Tibial nerve (tissue), 4 donors: ENCODE results near the gene USH1G. TPM values are rescaled to one million over a fixed set of nuclear protein-coding genes. Genes with fewer than 3 reads are reported as not detected.

Experiments
- DNase-seq, 2 donors: peaks; one replicate each; pipeline ENCODE4 v3.0.0-alpha.2; 2019; ENCODE audit warnings: low spot score in 2 of 2
- H3K27ac ChIP-seq, 4 donors: fragments of 200-600 bp; sonication (generic) in 3 of 4; one replicate each; pipeline ENCODE4 v1.5.1; 2017 to 2019; ENCODE audit warnings: mild to moderate bottlenecking in 1 of 4
- H3K27me3 ChIP-seq, 2 donors: fragments of 200-600 bp; sonication (generic) in 1 of 2; one replicate each; pipeline versions ENCODE4 v1.5.1 to v1.6.0; 2017 to 2019
- H3K36me3 ChIP-seq, 3 donors: fragments of 200-600 bp; sonication (generic); one replicate each; pipeline ENCODE4 v1.5.1; 2018 to 2019
- H3K4me1 ChIP-seq, 4 donors: fragments of 200-600 bp; sonication (generic) in 3 of 4; one replicate each; pipeline ENCODE4 v1.5.1; 2017 to 2019
- H3K4me3 ChIP-seq, 4 donors: fragments of 200-600 bp; sonication (generic) in 3 of 4; one replicate each; pipeline ENCODE4 v1.5.1; 2017 to 2019; ENCODE audit warnings: mild to moderate bottlenecking in 1 of 4, moderate library complexity in 1 of 4
- H3K9me3 ChIP-seq, 4 donors: fragments of 200-600 bp; sonication (generic) in 3 of 4; one replicate each; pipeline ENCODE4 v1.5.1; 2017 to 2019
- CTCF ChIP-seq, 5 experiments: fragments of 200-600 bp in 3 of 5; fragments of 450-650 bp in 2 of 5; sonication (generic) in 3 of 5; IDR thresholded peaks; one replicate each; pipeline ENCODE4 v1.5.1; 2016 to 2019; ENCODE audit warnings: antibody characterized with exemption in 5 of 5, mild to moderate bottlenecking in 3 of 5, moderate library complexity in 2 of 5
- EP300 ChIP-seq, 2 donors: sonication (generic); formaldehyde crosslinking; IDR thresholded peaks; one replicate each; pipeline ENCODE4 v1.6.1; 2017; ENCODE audit warnings: antibody characterized with exemption in 2 of 2, mild to moderate bottlenecking in 1 of 2
- POLR2A ChIP-seq, 2 donors: fragments of 450-650 bp; IDR thresholded peaks; one replicate each; pipeline ENCODE4 v1.6.1; 2017; ENCODE audit warnings: antibody characterized with exemption in 2 of 2, mild to moderate bottlenecking in 2 of 2, moderate library complexity in 2 of 2
- WGBS, 2 donors: methylation state at CpG; one replicate each; pipeline ENCODE4 v1.1.5; 2018; 5-methylcytosine and 5-hydroxymethylcytosine counted together
- total RNA-seq, 4 donors: library from RNA; depleted of rRNA; stranded (reverse); fragments of >200 nt; gene quantifications; one replicate each; pipeline ENCODE4 v1.1.0, GENCODE V29; 2016

Gene USH1G
- total RNA-seq, 4 donors from 2014 or later, result 0.87 TPM; not detected in 3

GRCh38 chr17:74925242-74925641 lies 2.2 kb upstream of the USH1G start:
- no peak for TF ChIP-seq POLR2A (IDR thresholded peaks at IDR 0.05)
- no peak for TF ChIP-seq CTCF (IDR thresholded peaks at IDR 0.05)
- no peak for TF ChIP-seq EP300 (IDR thresholded peaks at IDR 0.05)
- no peak for DNase-seq
- no peaks in the 10 kb centered on the region for H3K36me3 ChIP-seq
- H3K4me1 ChIP-seq, result peaks cover 0 to 45% (median 21%) of the 10 kb centered on the region in 4 donors
- H3K4me3 ChIP-seq, result no peak overlapping the region
- 71 to 74% methylated on average over 3 of the region's 3 CpGs for WGBS, 2 donors
- H3K9me3 ChIP-seq, result no peaks in the 10 kb centered on the region
- peaks cover 0 to 82% of the 10 kb centered on the region in 2 donors for H3K27me3 ChIP-seq
- no peak overlapping the region for H3K27ac ChIP-seq

DNA sequence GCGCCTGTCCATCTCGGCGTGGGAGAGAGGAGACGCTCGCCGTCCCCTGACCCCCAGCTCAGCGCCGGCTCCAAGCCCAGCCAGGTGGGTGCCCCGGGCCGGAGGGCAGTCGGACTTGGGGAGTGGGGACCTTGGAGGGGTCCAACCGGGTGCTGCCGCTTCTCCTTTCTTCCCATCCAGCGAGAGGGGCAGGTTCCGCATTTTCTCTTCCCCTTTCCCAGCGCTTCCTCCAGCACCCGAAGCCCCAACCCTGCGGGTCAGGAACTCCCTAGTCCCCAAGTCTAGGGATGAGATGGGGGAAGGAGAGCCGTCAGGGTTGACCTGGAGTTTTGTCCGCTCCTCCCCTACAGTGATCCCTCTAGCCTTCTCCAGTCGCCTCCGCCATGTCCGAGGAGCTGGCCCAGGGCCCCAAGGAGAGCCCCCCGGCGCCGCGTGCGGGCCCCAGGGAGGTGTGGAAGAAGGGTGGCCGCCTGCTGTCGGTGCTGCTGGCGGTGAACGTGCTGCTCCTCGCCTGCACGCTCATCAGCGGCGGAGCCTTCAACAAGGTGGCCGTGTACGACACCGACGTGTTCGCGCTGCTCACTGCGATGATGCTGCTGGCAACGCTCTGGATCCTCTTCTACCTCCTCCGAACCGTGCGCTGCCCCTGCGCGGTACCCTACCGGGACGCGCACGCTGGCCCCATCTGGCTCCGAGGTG lies 1.3 kb upstream of the USH1G start, which contains the start of gene OTOP2:
OTOP2 (plus strand) TSS at position 24 of the 699 bp plus-strand sequence; CDS start at position 384, 360 bp downstream.
- 2 to 5% methylated on average over 30 to 52 of the region's 54 CpGs for WGBS, 2 donors
- H3K27ac ChIP-seq, result no peak within 1 kb of the TSS
- no peaks in the 10 kb centered on the region for H3K9me3 ChIP-seq
- H3K27me3 ChIP-seq, result peaks cover 0 to 88% of the 10 kb centered on the region in 2 donors
- DNase-seq, result peak in 1 of 2 donors; percentile 9
- H3K36me3 ChIP-seq, result no peaks in the 10 kb centered on the region
- no peak for TF ChIP-seq POLR2A (IDR thresholded peaks at IDR 0.05)
- TF ChIP-seq CTCF (IDR thresholded peaks at IDR 0.05), result no peak
- no peak for TF ChIP-seq EP300 (IDR thresholded peaks at IDR 0.05)
- peak within 1 kb of the TSS in 3 of 4 donors; percentile 9 to 45 (median 21) for H3K4me3 ChIP-seq
- H3K4me1 ChIP-seq, result peaks cover 0 to 51% (median 21%) of the 10 kb centered on the region in 4 donors

- H3K4me1 ChIP-seq, result peaks cover 0 to 51% (median 21%) of the 10 kb centered on the region in 4 donors
- 5% methylated on average over 36 to 49 of the region's 59 CpGs for WGBS, 2 donors
- no peak overlapping the region for H3K27ac ChIP-seq
- no peaks in the 10 kb centered on the region for H3K36me3 ChIP-seq
- peak in 1 of 2 donors; percentile 48 for DNase-seq
- H3K4me3 ChIP-seq, result peak overlapping the region in 3 of 4 donors; percentile 9 to 45 (median 21)
- peaks cover 0 to 94% of the 10 kb centered on the region in 2 donors for H3K27me3 ChIP-seq
- TF ChIP-seq POLR2A (IDR thresholded peaks at IDR 0.05), result no peak
- TF ChIP-seq EP300 (IDR thresholded peaks at IDR 0.05), result no peak
- peak; percentile 59 to 77 (median 70) for TF ChIP-seq CTCF (IDR thresholded peaks at IDR 0.05)
- H3K9me3 ChIP-seq, result no peaks in the 10 kb centered on the region
These were observed 639 bp upstream of the USH1G start for GRCh38 chr17:74923538-74924249.

DNA sequence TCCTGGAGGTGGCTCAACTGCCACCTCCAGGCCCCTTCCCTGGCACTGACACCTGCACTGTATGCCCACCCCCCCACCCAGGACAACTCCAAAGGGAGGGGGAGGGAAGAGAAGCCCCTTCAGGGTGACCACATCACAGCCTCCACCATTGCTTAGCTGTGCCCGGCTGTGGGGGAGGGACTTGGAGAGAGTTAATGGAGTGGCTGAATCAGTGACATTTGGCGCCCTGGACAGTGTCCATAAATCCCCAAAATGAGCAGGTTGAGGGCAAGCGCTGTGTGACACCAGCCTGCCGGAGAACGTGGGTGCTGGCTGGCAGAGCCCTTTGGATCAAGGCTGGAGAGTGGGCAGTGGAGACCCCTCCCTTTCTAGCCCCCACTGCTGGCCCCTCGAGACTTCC lies 883 bp downstream of the USH1G start:
- no peak overlapping the region for H3K4me3 ChIP-seq
- TF ChIP-seq CTCF (IDR thresholded peaks at IDR 0.05) (no peak), EP300 (IDR thresholded peaks at IDR 0.05) (no peak), POLR2A (IDR thresholded peaks at IDR 0.05) (no peak)
- peaks cover 0 to 97% of the 10 kb centered on the region in 2 donors for H3K27me3 ChIP-seq
- no peaks in the 10 kb centered on the region for H3K36me3 ChIP-seq
- H3K9me3 ChIP-seq, result no peaks in the 10 kb centered on the region
- DNase-seq, result no peak
- no peak overlapping the region for H3K27ac ChIP-seq
- 28 to 47% methylated on average over 6 of the region's 6 CpGs for WGBS, 2 donors
- H3K4me1 ChIP-seq, result peaks cover 0 to 51% (median 21%) of the 10 kb centered on the region in 4 donors

DNA sequence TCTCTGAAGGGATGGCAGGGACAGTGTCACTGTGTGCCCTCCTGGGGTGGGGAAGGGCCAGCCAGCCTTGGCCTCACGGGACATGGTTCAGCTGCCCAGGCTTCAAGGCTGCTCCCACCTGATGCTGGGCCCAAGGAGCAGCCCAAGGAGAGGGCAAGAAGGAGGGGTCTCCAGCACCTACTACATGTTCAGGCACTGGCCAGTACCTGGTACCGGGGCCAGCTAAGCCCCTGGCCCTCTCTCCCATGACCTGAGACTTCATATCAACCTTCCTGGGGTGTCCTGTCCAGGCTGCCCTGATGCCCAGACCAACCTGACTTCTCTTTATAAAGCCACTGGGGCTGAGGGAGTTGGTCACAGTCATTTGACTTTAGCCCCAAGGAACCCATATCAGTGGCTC lies 1.3 kb downstream of the USH1G start:
- Histone ChIP-seq H3K4me3 (no peak overlapping the region), H3K27ac (no peak overlapping the region), H3K27me3 (peaks cover 0 to 97% of the 10 kb centered on the region in 2 donors), H3K9me3 (no peaks in the 10 kb centered on the region), H3K4me1 (peaks cover 0 to 51% (median 21%) of the 10 kb centered on the region in 4 donors), H3K36me3 (no peaks in the 10 kb centered on the region)
- no peak for DNase-seq
- 20 to 78% methylated on average over 1 to 2 of the region's 2 CpGs for whole genome bisulfite sequencing, 2 donors
- TF ChIP-seq EP300 (IDR thresholded peaks at IDR 0.05) (no peak), POLR2A (IDR thresholded peaks at IDR 0.05) (no peak), CTCF (IDR thresholded peaks at IDR 0.05) (no peak)
